Esophagus muscularis mucosa (tissue), 3 donors: ENCODE results near the gene PTPN7.

ENCODE experiments used
- CTCF ChIP-seq, 3 experiments: fragments of 200-600 bp in 2 of 3; fragments of 450-650 bp in 1 of 3; sonication (generic) in 2 of 3; IDR thresholded peaks; one replicate each; pipeline ENCODE4 v1.5.1; 2017 to 2019; ENCODE audit warnings: antibody characterized with exemption in 3 of 3, mild to moderate bottlenecking in 2 of 3, moderate library complexity in 1 of 3
- EP300 ChIP-seq: sonication (generic); formaldehyde crosslinking; IDR thresholded peaks from one replicate; pipeline ENCODE4 v1.6.1; 2017; ENCODE audit warnings: antibody characterized with exemption

- TF ChIP-seq CTCF (IDR thresholded peaks at IDR 0.05) (no peak), EP300 (no peak)
Observed at GRCh38 chr1:202208351-202208857, 48.0 kb upstream of the PTPN7 start.
